ENCODE measurements around the gene RBM15B. TPM values are rescaled to one million over a fixed set of nuclear protein-coding genes. Genes with fewer than 3 reads are reported as not detected.

The RBM15B gene
- total RNA-seq, 1 experiment from 2014 or later = 55.6 TPM

DNA sequence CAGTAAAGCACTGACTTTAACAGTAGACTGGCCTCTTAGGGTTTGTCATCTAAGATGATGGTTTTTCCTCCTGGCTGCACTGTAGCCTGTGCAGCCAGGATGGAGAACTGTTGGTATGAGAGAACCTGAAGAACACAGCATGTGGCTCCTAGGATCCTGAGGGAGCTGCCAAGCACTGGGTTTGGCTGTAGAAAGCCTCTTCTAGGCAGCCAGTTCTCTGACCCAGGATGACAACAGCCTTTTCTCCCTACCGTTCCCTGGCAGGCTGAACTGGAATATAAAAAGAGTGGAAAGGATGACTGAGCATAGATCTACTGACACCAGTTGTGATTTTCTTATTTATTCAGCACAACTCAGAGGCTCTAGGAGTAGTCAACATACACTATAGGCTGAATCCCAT, 40.3 kb upstream of the RBM15B start (continued):
- TF ChIP-seq, protein P1, sequence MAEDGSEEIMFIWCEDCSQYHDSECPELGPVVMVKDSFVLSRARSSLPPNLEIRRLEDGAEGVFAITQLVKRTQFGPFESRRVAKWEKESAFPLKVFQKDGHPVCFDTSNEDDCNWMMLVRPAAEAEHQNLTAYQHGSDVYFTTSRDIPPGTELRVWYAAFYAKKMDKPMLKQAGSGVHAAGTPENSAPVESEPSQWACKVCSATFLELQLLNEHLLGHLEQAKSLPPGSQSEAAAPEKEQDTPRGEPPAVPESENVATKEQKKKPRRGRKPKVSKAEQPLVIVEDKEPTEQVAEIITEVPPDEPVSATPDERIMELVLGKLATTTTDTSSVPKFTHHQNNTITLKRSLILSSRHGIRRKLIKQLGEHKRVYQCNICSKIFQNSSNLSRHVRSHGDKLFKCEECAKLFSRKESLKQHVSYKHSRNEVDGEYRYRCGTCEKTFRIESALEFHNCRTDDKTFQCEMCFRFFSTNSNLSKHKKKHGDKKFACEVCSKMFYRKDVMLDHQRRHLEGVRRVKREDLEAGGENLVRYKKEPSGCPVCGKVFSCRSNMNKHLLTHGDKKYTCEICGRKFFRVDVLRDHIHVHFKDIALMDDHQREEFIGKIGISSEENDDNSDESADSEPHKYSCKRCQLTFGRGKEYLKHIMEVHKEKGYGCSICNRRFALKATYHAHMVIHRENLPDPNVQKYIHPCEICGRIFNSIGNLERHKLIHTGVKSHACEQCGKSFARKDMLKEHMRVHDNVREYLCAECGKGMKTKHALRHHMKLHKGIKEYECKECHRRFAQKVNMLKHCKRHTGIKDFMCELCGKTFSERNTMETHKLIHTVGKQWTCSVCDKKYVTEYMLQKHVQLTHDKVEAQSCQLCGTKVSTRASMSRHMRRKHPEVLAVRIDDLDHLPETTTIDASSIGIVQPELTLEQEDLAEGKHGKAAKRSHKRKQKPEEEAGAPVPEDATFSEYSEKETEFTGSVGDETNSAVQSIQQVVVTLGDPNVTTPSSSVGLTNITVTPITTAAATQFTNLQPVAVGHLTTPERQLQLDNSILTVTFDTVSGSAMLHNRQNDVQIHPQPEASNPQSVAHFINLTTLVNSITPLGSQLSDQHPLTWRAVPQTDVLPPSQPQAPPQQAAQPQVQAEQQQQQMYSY (CRISPR knock-in tag; IDR thresholded peaks at IDR 0.05) = no peak
- TF ChIP-seq JAZF1 (CRISPR knock-in tag; IDR thresholded peaks at IDR 0.05) = no peak
- TF ChIP-seq ZNF232 (CRISPR knock-in tag; IDR thresholded peaks at IDR 0.05) = no peak

DNA sequence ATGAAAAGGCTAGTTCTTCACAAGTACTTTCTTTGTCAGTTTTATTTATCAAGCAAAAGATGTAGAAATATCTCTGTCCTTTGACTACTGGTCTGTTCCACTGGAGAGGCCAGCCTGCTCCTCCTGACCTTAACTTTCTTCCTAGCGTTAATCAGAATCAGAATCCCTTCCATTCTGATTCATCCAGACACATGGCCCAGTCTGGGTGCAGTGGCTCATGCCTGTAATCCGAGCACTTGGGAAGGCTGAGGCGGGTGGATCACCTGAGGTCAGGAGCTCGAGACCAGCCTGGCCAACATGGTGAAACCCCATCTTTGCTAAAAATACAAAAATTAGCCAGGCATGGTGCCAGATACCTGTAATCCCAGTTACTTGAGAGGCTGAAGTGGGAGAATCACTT, 38.0 kb upstream of the RBM15B start:
- H3K4me1 Mint-ChIP-seq = 0 out of 2 replicates have a peak, but pooled peaks cover 4% of the 10 kb centered on the region
- no peaks in the 10 kb centered on the region for H3K9me3 Mint-ChIP-seq
- ChIA-PET POLR2A (no interaction called here), CTCF (interaction anchor here (1.0 to 1.1 kb wide), 2 partner anchors 25 to 253 kb away, joined by 3 to 5 read pairs; no protein-coding TSS in a partner anchor)
- no peak overlapping the region for H3K4me3 Mint-ChIP-seq
- no peaks in the 10 kb centered on the region for H3K27me3 Mint-ChIP-seq (ENCODE audit: low read depth)
- H3K36me3 Mint-ChIP-seq = no peaks in the 10 kb centered on the region
- no peak overlapping the region for H3K27ac Mint-ChIP-seq
- ATAC-seq = no peak
- no peak for DNase-seq (ENCODE audit: low spot score)
- no peak for TF ChIP-seq ETV6 (CRISPR knock-in tag; IDR thresholded peaks at IDR 0.05)
- TF ChIP-seq SP1 (CRISPR knock-in tag; conservative IDR thresholded peaks at IDR 0.05) = no peak
- TF ChIP-seq HMGA2 (CRISPR knock-in tag; IDR thresholded peaks at IDR 0.05) = no peak
- TF ChIP-seq, protein P2, sequence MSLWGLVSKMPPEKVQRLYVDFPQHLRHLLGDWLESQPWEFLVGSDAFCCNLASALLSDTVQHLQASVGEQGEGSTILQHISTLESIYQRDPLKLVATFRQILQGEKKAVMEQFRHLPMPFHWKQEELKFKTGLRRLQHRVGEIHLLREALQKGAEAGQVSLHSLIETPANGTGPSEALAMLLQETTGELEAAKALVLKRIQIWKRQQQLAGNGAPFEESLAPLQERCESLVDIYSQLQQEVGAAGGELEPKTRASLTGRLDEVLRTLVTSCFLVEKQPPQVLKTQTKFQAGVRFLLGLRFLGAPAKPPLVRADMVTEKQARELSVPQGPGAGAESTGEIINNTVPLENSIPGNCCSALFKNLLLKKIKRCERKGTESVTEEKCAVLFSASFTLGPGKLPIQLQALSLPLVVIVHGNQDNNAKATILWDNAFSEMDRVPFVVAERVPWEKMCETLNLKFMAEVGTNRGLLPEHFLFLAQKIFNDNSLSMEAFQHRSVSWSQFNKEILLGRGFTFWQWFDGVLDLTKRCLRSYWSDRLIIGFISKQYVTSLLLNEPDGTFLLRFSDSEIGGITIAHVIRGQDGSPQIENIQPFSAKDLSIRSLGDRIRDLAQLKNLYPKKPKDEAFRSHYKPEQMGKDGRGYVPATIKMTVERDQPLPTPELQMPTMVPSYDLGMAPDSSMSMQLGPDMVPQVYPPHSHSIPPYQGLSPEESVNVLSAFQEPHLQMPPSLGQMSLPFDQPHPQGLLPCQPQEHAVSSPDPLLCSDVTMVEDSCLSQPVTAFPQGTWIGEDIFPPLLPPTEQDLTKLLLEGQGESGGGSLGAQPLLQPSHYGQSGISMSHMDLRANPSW (CRISPR knock-in tag; conservative IDR thresholded peaks at IDR 0.05; ENCODE audit: low read depth) = no peak
- TF ChIP-seq RORB (CRISPR knock-in tag; IDR thresholded peaks at IDR 0.05) = no peak
- no peak for TF ChIP-seq OVOL2 (CRISPR knock-in tag; IDR thresholded peaks at IDR 0.05; ENCODE audit: borderline replicate concordance)
- TF ChIP-seq, protein P3, sequence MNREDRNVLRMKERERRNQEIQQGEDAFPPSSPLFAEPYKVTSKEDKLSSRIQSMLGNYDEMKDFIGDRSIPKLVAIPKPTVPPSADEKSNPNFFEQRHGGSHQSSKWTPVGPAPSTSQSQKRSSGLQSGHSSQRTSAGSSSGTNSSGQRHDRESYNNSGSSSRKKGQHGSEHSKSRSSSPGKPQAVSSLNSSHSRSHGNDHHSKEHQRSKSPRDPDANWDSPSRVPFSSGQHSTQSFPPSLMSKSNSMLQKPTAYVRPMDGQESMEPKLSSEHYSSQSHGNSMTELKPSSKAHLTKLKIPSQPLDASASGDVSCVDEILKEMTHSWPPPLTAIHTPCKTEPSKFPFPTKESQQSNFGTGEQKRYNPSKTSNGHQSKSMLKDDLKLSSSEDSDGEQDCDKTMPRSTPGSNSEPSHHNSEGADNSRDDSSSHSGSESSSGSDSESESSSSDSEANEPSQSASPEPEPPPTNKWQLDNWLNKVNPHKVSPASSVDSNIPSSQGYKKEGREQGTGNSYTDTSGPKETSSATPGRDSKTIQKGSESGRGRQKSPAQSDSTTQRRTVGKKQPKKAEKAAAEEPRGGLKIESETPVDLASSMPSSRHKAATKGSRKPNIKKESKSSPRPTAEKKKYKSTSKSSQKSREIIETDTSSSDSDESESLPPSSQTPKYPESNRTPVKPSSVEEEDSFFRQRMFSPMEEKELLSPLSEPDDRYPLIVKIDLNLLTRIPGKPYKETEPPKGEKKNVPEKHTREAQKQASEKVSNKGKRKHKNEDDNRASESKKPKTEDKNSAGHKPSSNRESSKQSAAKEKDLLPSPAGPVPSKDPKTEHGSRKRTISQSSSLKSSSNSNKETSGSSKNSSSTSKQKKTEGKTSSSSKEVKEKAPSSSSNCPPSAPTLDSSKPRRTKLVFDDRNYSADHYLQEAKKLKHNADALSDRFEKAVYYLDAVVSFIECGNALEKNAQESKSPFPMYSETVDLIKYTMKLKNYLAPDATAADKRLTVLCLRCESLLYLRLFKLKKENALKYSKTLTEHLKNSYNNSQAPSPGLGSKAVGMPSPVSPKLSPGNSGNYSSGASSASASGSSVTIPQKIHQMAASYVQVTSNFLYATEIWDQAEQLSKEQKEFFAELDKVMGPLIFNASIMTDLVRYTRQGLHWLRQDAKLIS (CRISPR knock-in tag; IDR thresholded peaks at IDR 0.05; ENCODE audit: borderline replicate concordance) = no peak
- TF ChIP-seq FOXK1 (CRISPR knock-in tag; IDR thresholded peaks at IDR 0.05) = no peak

DNA sequence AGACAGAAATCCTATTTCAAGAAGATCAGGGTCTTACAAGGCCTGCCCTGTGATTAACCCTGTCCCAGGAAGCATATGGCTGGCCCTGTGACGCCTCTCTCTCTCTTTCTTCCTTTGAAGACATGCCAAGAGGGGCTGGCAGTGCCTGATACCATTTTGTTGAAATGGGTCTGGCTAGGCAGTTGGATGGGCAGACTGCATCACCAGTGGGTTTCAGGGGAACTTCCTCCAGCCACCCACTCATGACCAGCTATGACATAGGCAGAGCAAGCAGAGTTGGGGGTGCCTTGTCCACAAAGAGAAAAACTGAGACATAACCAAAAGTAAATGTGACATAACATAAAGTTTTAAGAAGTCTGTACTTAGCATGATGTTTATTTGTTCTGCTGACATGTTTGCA, 37.4 kb upstream of the RBM15B start:
- Mint-ChIP-seq H3K9me3 (no peaks in the 10 kb centered on the region), H3K36me3 (no peaks in the 10 kb centered on the region), H3K27me3 (ENCODE audit: low read depth) (no peaks in the 10 kb centered on the region), H3K4me3 (no peak overlapping the region), H3K4me1 (0 out of 2 replicates have a peak, but pooled peaks cover 4% of the 10 kb centered on the region), H3K27ac (no peak overlapping the region)
- ChIA-PET CTCF (no interaction called here), POLR2A (no interaction called here)
- ATAC-seq (no peak), DNase-seq (ENCODE audit: low spot score) (no peak)
- TF ChIP-seq NFATC4 (CRISPR knock-in tag; IDR thresholded peaks at IDR 0.05) (no peak), GTF2I (CRISPR knock-in tag; conservative IDR thresholded peaks at IDR 0.05) (no peak), OVOL2 (CRISPR knock-in tag; IDR thresholded peaks at IDR 0.05; ENCODE audit: borderline replicate concordance) (no peak), ZNF232 (CRISPR knock-in tag; IDR thresholded peaks at IDR 0.05) (no peak), GRHL2 (CRISPR knock-in tag; IDR thresholded peaks at IDR 0.05; ENCODE audit: insufficient replicate concordance, severe bottlenecking) (no peak), MXD4 (CRISPR knock-in tag; IDR thresholded peaks at IDR 0.05; ENCODE audit: borderline replicate concordance) (no peak)
- TF ChIP-seq, protein P2 (CRISPR knock-in tag; conservative IDR thresholded peaks at IDR 0.05; ENCODE audit: low read depth) = no peak
- TF ChIP-seq, protein P4, sequence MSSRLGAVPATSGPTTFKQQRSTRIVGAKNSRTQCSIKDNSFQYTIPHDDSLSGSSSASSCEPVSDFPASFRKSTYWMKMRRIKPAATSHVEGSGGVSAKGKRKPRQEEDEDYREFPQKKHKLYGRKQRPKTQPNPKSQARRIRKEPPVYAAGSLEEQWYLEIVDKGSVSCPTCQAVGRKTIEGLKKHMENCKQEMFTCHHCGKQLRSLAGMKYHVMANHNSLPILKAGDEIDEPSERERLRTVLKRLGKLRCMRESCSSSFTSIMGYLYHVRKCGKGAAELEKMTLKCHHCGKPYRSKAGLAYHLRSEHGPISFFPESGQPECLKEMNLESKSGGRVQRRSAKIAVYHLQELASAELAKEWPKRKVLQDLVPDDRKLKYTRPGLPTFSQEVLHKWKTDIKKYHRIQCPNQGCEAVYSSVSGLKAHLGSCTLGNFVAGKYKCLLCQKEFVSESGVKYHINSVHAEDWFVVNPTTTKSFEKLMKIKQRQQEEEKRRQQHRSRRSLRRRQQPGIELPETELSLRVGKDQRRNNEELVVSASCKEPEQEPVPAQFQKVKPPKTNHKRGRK (CRISPR knock-in tag; IDR thresholded peaks at IDR 0.05; ENCODE audit: borderline replicate concordance) = no peak

Data from WTC11 (cell line).